B cell (primary cell): Measurements from ENCODE around the gene CACNA1D. TPM values are rescaled to one million over a fixed set of nuclear protein-coding genes. Genes with fewer than 3 reads are reported as not detected.

Experiments
- ATAC-seq: fragments of 200-7000 bp; cut with Tn5 transposase; one replicate; pipeline ENCODE4 v1.10.0; 2021; ENCODE audit warnings: low read depth, mild to moderate bottlenecking, moderate number of reproducible peaks, moderate library complexity
- CTCF ChIA-PET: fragments of 350-600 bp; sonication (Branson Sonifier 250); formaldehyde crosslinking; loops from one replicate; lab custom pipeline; 2021; ENCODE audit warnings: antibody characterized with exemption, inconsistent platforms; lab: Charles Lee
- POLR2A ChIA-PET: fragments of 350-600 bp; sonication (Branson Sonifier 250); formaldehyde crosslinking; loops from one replicate; lab custom pipeline; 2021; ENCODE audit warnings: antibody characterized with exemption; lab: Charles Lee
- DNase-seq: peaks from one replicate; pipeline ENCODE4 v3.0.0; 2013
- H2AFZ ChIP-seq: 2 replicates; pipeline ENCODE4 v1.6.1; 2012; ENCODE audit warnings: mild to moderate bottlenecking, low read depth, low read length; ENCODE audit not compliant: insufficient read depth, poor library complexity, severe bottlenecking
- H3K27ac ChIP-seq, 2 donors: 1 replicate in 1 of 2; 2 replicates in 1 of 2; pipeline ENCODE4 v1.5.1; 2012 to 2013; ENCODE audit warnings: low read length in 2 of 2, mild to moderate bottlenecking in 2 of 2, moderate library complexity in 1 of 2
- H3K27me3 ChIP-seq, 4 experiments: fragments of 200-600 bp in 1 of 4; sonication (generic) in 1 of 4; replicated peaks in 1 of 4; 1 replicate in 2 of 4; 2 replicates in 2 of 4; pipeline versions ENCODE4 v1.6.1 to v1.7.0; 2013 to 2016; ENCODE audit warnings: low read length in 3 of 4, mild to moderate bottlenecking in 2 of 4, mixed read lengths in 1 of 4, moderate library complexity in 1 of 4; ENCODE audit not compliant: insufficient read depth in 4 of 4, control insufficient read depth in 3 of 4; ENCODE audit errors: control extremely low read depth in 1 of 4
- H3K36me3 ChIP-seq, 2 experiments: replicated peaks in 1 of 2; 1 replicate in 1 of 2; 2 replicates in 1 of 2; pipeline versions ENCODE4 v1.6.1 to v1.7.1; 2013; ENCODE audit warnings: low read length in 1 of 2; ENCODE audit not compliant: insufficient read depth in 2 of 2, control insufficient read depth in 1 of 2; ENCODE audit errors: control extremely low read depth in 1 of 2, extremely low read depth in 1 of 2
- H3K4me1 ChIP-seq, 2 donors: fragments of 200-600 bp in 1 of 2; sonication (generic) in 1 of 2; 1 replicate in 1 of 2; 2 replicates in 1 of 2; pipeline versions ENCODE4 v1.5.1 to v1.6.1; 2013 to 2017; ENCODE audit warnings: low read length in 2 of 2; ENCODE audit not compliant: control insufficient read depth in 2 of 2, insufficient read depth in 2 of 2
- H3K4me2 ChIP-seq: replicated peaks from 2 replicates; pipeline ENCODE3; 2012; ENCODE audit warnings: mild to moderate bottlenecking, low read depth, low read length; ENCODE audit not compliant: poor library complexity, severe bottlenecking
- H3K4me3 ChIP-seq, 5 experiments: fragments of 200-600 bp in 1 of 5; sonication (generic) in 1 of 5; 1 replicate in 3 of 5; 2 replicates in 2 of 5; pipeline versions ENCODE4 v1.5.1 to v1.7.0; 2011 to 2016; ENCODE audit warnings: low read length in 4 of 5, mild to moderate bottlenecking in 4 of 5, low read depth in 2 of 5, control low read depth in 1 of 5, moderate library complexity in 1 of 5; ENCODE audit not compliant: insufficient read depth in 1 of 5; ENCODE audit errors: control extremely low read depth in 1 of 5, extremely low read depth in 1 of 5
- H3K79me2 ChIP-seq: fragments of 200-600 bp; sonication (generic); one replicate; pipeline ENCODE4 v1.6.0; 2016; ENCODE audit warnings: low read length; ENCODE audit not compliant: control insufficient read depth, insufficient read depth
- H3K9ac ChIP-seq: fragments of 200-600 bp; sonication (generic); 2 replicates; pipeline ENCODE4 v1.6.1; 2017; ENCODE audit warnings: mild to moderate bottlenecking, low read length, moderate library complexity
- H3K9me3 ChIP-seq, 3 donors: one replicate each; pipeline versions ENCODE4 v1.6.1 to v1.7.1; 2013; ENCODE audit warnings: low read length in 2 of 3; ENCODE audit not compliant: control insufficient read depth in 2 of 3, insufficient read depth in 1 of 3; ENCODE audit errors: control extremely low read depth in 1 of 3
- H4K20me1 ChIP-seq: 2 replicates; pipeline ENCODE4 v1.6.0; 2012; ENCODE audit warnings: mild to moderate bottlenecking, low read length; ENCODE audit not compliant: insufficient read depth, control insufficient read depth, poor library complexity, severe bottlenecking
- H3K27ac Mint-ChIP-seq: one replicate; pipeline ENCODE4 v1.8.0; 2021; ENCODE audit warnings: mixed read lengths
- H3K27me3 Mint-ChIP-seq: one replicate; pipeline ENCODE4 v1.8.0; 2021; ENCODE audit warnings: mixed read lengths
- H3K4me1 Mint-ChIP-seq: one replicate; pipeline ENCODE4 v1.8.0; 2021; ENCODE audit warnings: mixed read lengths
- H3K4me3 Mint-ChIP-seq: one replicate; pipeline ENCODE4 v1.8.0; 2021; ENCODE audit warnings: mixed read lengths
- H3K9me3 Mint-ChIP-seq: one replicate; pipeline ENCODE4 v1.8.0; 2022; ENCODE audit warnings: mixed read lengths; ENCODE audit not compliant: insufficient read depth
- CTCF ChIP-seq: fragments of 200-600 bp; IDR thresholded peaks from one replicate; pipeline ENCODE4 v1.8.0; 2022; ENCODE audit warnings: antibody characterized with exemption, mild to moderate bottlenecking
- EZH2 ChIP-seq: IDR thresholded peaks from 2 replicates; pipeline ENCODE4 v1.6.1; 2012; ENCODE audit warnings: borderline replicate concordance, low read depth, mild to moderate bottlenecking, moderate library complexity, low read length; ENCODE audit not compliant: insufficient read depth, poor library complexity, severe bottlenecking
- WGBS: methylation state at CpG from one replicate; pipeline ENCODE4 v1.1.5; 2013; ENCODE audit warnings: missing lambda C conversion rate; ENCODE audit not compliant: insufficient coverage; 5-methylcytosine and 5-hydroxymethylcytosine counted together
- intact Hi-C: fragments of 100-400 bp; cut with micrococcal nuclease; formaldehyde crosslinking; loops from one replicate; pipeline ENCODE4 v1.10.0; 2022
- polyA plus RNA-seq: library from polyadenylated mRNA; depleted of rRNA; stranded (reverse); fragments of >200 nt; gene quantifications from 2 replicates; pipeline ENCODE4 v1.2.3, GENCODE V29; 2012
- total RNA-seq, 2 donors: library from RNA; stranded (reverse); fragments of 120-200 nt in 1 of 2; gene quantifications; 1 replicate in 1 of 2; 2 replicates in 1 of 2; pipeline versions ENCODE4 v1.2.3 to v1.2.4, GENCODE V29; 2013 to 2022

CACNA1D gene
- total and polyA plus RNA-seq, 2 donors (not counting 1 experiment from before 2014, with no cell fraction given) = 0.06 to 0.07 TPM

GRCh38 chr3:53778153-53778552, 283.7 kb downstream of the CACNA1D start:
- H3K27me3 Mint-ChIP-seq = no peaks in the 10 kb centered on the region
- no peaks in the 10 kb centered on the region for H3K79me2 ChIP-seq
- H3K27ac ChIP-seq = no peak overlapping the region
- no peak overlapping the region for H3K4me3 ChIP-seq
- H3K4me3 Mint-ChIP-seq = no peak overlapping the region
- no peak overlapping the region for H3K27ac Mint-ChIP-seq
- no peaks in the 10 kb centered on the region for H3K36me3 ChIP-seq
- POLR2A ChIA-PET = no interaction called here
- peaks cover 13% of the 10 kb centered on the region for H3K4me1 Mint-ChIP-seq
- no peaks in the 10 kb centered on the region for H3K9me3 ChIP-seq
- H3K9ac ChIP-seq = no peak overlapping the region
- H4K20me1 ChIP-seq = no peaks in the 10 kb centered on the region
- intact Hi-C loops = no loop called here
- H2AFZ ChIP-seq = no peak overlapping the region
- H3K9me3 Mint-ChIP-seq = no peaks in the 10 kb centered on the region
- TF ChIP-seq EZH2 (no peak), CTCF (no peak)
- H3K27me3 ChIP-seq = no peaks in the 10 kb centered on the region
- CTCF ChIA-PET = no interaction called here
- WGBS = 93% methylated on average over 2 of the region's 3 CpGs
- ATAC-seq (no peak), DNase-seq (no peak)
- H3K4me1 ChIP-seq = peaks cover 0 to 7% of the 10 kb centered on the region in 2 donors
- no peak overlapping the region for H3K4me2 ChIP-seq

- ChIA-PET POLR2A (no interaction called here), CTCF (no interaction called here)
- no peaks in the 10 kb centered on the region for H3K9me3 Mint-ChIP-seq
- TF ChIP-seq EZH2 = no peak
- no peak for TF ChIP-seq CTCF
- no peak overlapping the region for H3K27ac Mint-ChIP-seq
- no peaks in the 10 kb centered on the region for H3K9me3 ChIP-seq
- no peaks in the 10 kb centered on the region for H3K27me3 Mint-ChIP-seq
- 71% methylated on average over 1 of the region's 4 CpGs for WGBS
- intact Hi-C loops = no loop called here
- H3K27me3 ChIP-seq = no peaks in the 10 kb centered on the region
- H3K36me3 ChIP-seq = no peaks in the 10 kb centered on the region
- H3K4me1 Mint-ChIP-seq = no peaks in the 10 kb centered on the region
- ATAC-seq (no peak), DNase-seq (no peak)
- no peak overlapping the region for H2AFZ ChIP-seq
- no peak overlapping the region for H3K4me3 Mint-ChIP-seq
- no peaks in the 10 kb centered on the region for H3K79me2 ChIP-seq
- no peaks in the 10 kb centered on the region for H3K4me1 ChIP-seq
- H3K4me3 ChIP-seq = no peak overlapping the region
- H3K27ac ChIP-seq = no peak overlapping the region
- H4K20me1 ChIP-seq = no peaks in the 10 kb centered on the region
- H3K4me2 ChIP-seq = no peak overlapping the region
- H3K9ac ChIP-seq = no peak overlapping the region
Measured at GRCh38 chr3:53780171-53780570, 285.8 kb downstream of the CACNA1D start.
